ENCODE measurements around the gene NAA38.

- TF ChIP-seq CTCF (IDR thresholded peaks at IDR 0.05; ENCODE audit: low read length) (no peak), EZH2 (optimal IDR thresholded peaks at IDR 0.05; ENCODE audit: low read depth, low read length) (no peak), EZH2phosphoT487 (IDR thresholded peaks at IDR 0.05; ENCODE audit: low read length) (no peak)
Measured at GRCh38 chr17:7848739-7849129, 8.6 kb downstream of the NAA38 start.
